ENCODE measurements around the gene ATP10A. TPM values are rescaled to one million over a fixed set of nuclear protein-coding genes. Genes with fewer than 3 reads are reported as not detected.

The ATP10A gene
- total and polyA plus RNA-seq, 2 of the 8 experiments (the other 6 are each of a cell fraction or from before 2014, with no cell fraction given): 2.0 to 2.8 TPM

DNA sequence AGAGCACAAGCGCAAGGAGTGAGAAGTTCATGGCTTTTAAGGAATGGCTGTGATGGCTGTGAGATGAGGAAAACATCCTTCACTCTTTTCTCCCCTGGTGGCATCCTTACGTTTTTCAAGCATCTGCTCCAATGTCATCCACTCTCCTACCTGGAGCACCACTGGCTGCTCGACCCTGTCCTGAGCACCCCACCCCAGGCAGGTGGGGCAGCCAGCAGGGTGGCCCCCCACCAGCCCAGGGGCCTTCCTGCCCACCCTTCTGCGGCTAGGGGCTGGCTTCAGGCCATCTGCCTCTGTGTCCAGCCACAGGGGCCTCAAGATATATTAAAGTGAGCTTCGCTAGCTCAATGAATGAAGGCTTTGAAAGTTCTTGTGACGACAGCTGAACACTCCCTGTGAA lies 56.1 kb downstream of the ATP10A start:
- Histone ChIP-seq H3K36me3 (ENCODE audit: control insufficient read depth in 2 of 4, insufficient read depth in 4 of 4, low read length in 3 of 4) (no peaks in the 10 kb centered on the region; a peak in 1 of 8 replicates), H3K4me3 (ENCODE audit: extremely low read depth in 1 of 4, insufficient read depth in 2 of 4, low read depth in 3 of 4, low read length in 4 of 4) (no peak overlapping the region), H3K4me2 (ENCODE audit: insufficient read depth in 1 of 2, low read depth in 2 of 2, low read length in 2 of 2) (no peak overlapping the region), H3K18ac (ENCODE audit: extremely low read depth, low read length) (no peak overlapping the region), H3K79me2 (ENCODE audit: control insufficient read depth in 1 of 2, insufficient read depth in 2 of 2, low read length in 2 of 2) (no peaks in the 10 kb centered on the region), H3K23ac (ENCODE audit: insufficient read length) (no peak overlapping the region), H3K23me2 (ENCODE audit: low read depth, low read length) (peaks cover 6% of the 10 kb centered on the region; the same call in 1 of the 2 replicates), H2AFZ (ENCODE audit: low read length) (no peak overlapping the region), H3K14ac (ENCODE audit: insufficient read length) (no peak overlapping the region), H3K9me3 (ENCODE audit: insufficient read depth in 2 of 2, low read depth in 1 of 2, low read length in 1 of 2) (no peaks in the 10 kb centered on the region), H2BK20ac (ENCODE audit: low read length) (no peak overlapping the region), H3K4ac (replicated peaks; ENCODE audit: insufficient read length, low read depth, low read length) (no peak overlapping the region), H4K20me1 (replicated peaks in 1 of 2; ENCODE audit: control insufficient read depth in 1 of 2, insufficient read depth in 2 of 2, low read length in 2 of 2) (peaks cover 0 to 5% of the 10 kb centered on the region in 2 experiments), H3K56ac (replicated peaks; ENCODE audit: insufficient read length, low read depth, low read length) (no peak overlapping the region), H2BK5ac (ENCODE audit: low read depth, low read length) (no peak overlapping the region), H2BK120ac (replicated peaks; ENCODE audit: low read depth, low read length) (no peak overlapping the region), H3K4me1 (replicated peaks in 1 of 4; ENCODE audit: control insufficient read depth in 3 of 4, insufficient read depth in 4 of 4, low read length in 3 of 4) (peaks cover 0 to 11% (median 8%) of the 10 kb centered on the region in 4 experiments; a peak in 4 of 7 replicates), H4K8ac (ENCODE audit: extremely low read depth, insufficient read depth, low read length) (no peak overlapping the region), H4K5ac (ENCODE audit: insufficient read length, low read depth, low read length) (no peak overlapping the region), H4K91ac (replicated peaks; ENCODE audit: insufficient read length, low read length) (no peak overlapping the region), H3K9ac (replicated peaks in 1 of 4; ENCODE audit: extremely low read depth in 1 of 4, low read depth in 3 of 4, low read length in 3 of 4) (no peak overlapping the region), H3K27me3 (replicated peaks in 1 of 4; ENCODE audit: control insufficient read depth in 3 of 4, extremely low read depth in 1 of 4, insufficient read depth in 3 of 4, low read length in 3 of 4) (no peaks in the 10 kb centered on the region), H3K79me1 (ENCODE audit: low read depth, low read length) (no peaks in the 10 kb centered on the region; the same call in 1 of the 2 replicates), H2BK12ac (ENCODE audit: low read depth, low read length) (no peak overlapping the region), H2BK15ac (ENCODE audit: low read length) (0 out of 2 replicates have a peak overlapping the region, but pooled peaks have one; percentile 84), H3K27ac (ENCODE audit: low read depth, low read length) (no peak overlapping the region), H2AK5ac (ENCODE audit: low read depth, low read length) (no peak overlapping the region)
- FAIRE-seq (no peak), DNase-seq (ENCODE audit: low read depth in 1 of 2, low spot score in 2 of 2) (no peak)
- CTCF ChIA-PET (ENCODE audit: partially characterized antibody): interaction anchor here (1.1 to 1.2 kb wide), 2 partner anchors 11 to 24 kb away, joined by 3 read pairs; no protein-coding TSS in a partner anchor
- POLR2A ChIA-PET (ENCODE audit: partially characterized antibody): no interaction called here
- TF ChIP-seq NANOG (IDR thresholded peaks at IDR 0.05; ENCODE audit: insufficient read depth, low read depth, low read length, poor library complexity, severe bottlenecking) (no peak), SP2 (IDR thresholded peaks at IDR 0.05; ENCODE audit: low read length) (no peak), EP300 (IDR thresholded peaks at IDR 0.05; ENCODE audit: borderline replicate concordance in 1 of 2, low read depth in 2 of 2, low read length in 2 of 2) (no peak)
- WGBS, 2 experiments (ENCODE audit: extremely low coverage in 1 of 2, insufficient coverage in 1 of 2, insufficient read length in 1 of 2, insufficient replicate concordance in 2 of 2, low coverage in 1 of 2, low lambda C conversion rate in 2 of 2, missing lambda C conversion rate in 1 of 2): 98% methylated on average over 6 of the region's 6 CpGs; no CpG with 5 or more reads in 1 of the 2 experiments

All from H1 (cell line).